ENCODE data around the gene SIGLEC14.

Gene SIGLEC14

DNA sequence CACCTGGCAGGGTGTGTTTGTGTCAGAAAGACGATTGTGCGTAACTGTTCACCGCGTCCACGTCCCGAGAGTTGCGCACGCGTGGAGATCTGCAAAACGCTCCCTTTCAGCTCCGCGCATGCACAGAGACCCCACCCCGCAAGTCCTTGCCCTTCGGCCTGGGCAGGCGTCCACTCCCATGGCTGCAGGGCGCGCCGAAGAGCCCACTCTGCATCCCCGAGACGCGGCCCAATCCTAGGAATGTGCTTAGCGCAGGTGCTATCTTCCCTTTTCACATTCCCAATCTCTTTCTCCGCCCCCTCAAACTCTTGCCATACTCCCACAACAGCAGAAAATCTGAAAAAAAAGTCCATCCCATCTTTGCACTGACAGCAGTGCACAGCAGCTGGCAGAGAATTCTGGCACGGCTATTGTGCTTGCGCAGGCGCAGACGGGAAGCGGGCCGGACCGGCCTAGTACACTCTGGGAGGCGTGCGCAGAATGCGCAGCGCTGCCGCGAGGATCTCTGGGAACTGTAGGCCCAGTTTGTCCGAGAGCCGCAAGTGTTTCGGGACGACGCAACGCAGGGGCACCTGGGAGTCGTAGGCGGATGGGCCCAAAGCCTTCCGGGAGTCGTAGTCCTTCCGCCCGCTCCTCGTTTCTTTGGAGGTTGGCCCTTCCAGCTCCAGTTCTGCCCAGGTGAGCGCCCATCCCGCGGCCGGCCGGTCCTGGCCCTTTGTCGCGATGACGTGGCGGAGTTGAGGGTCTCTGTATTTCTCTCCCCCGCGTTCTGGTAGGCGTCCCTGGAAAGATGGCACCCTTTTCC lies 52.5 kb downstream of the SIGLEC14 start (continued):
- TF ChIP-seq WT1 (tag by site-specific recombination; IDR thresholded peaks at IDR 0.05) = no peak
- no peak for TF ChIP-seq ZSCAN16 (tag by site-specific recombination; IDR thresholded peaks at IDR 0.05)
- no peak for TF ChIP-seq ZNF704 (tag by site-specific recombination; IDR thresholded peaks at IDR 0.05)
- TF ChIP-seq ZNF791 (tag by site-specific recombination; IDR thresholded peaks at IDR 0.05) = no peak
- TF ChIP-seq ZFP41 (tag by site-specific recombination; IDR thresholded peaks at IDR 0.05; ENCODE audit: borderline replicate concordance) = no peak
- no peak for TF ChIP-seq PRDM4 (tag by site-specific recombination; IDR thresholded peaks at IDR 0.05)
- TF ChIP-seq, protein P1, sequence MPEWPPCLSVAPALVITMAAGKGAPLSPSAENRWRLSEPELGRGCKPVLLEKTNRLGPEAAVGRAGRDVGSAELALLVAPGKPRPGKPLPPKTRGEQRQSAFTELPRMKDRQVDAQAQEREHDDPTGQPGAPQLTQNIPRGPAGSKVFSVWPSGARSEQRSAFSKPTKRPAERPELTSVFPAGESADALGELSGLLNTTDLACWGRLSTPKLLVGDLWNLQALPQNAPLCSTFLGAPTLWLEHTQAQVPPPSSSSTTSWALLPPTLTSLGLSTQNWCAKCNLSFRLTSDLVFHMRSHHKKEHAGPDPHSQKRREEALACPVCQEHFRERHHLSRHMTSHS (tag by site-specific recombination; IDR thresholded peaks at IDR 0.05) = no peak
- no peak for TF ChIP-seq ZBTB49 (tag by site-specific recombination; IDR thresholded peaks at IDR 0.05; ENCODE audit: low read depth)
- TF ChIP-seq KLF7 (tag by site-specific recombination; IDR thresholded peaks at IDR 0.05; ENCODE audit: borderline replicate concordance) = 0 out of 2 replicates have a peak, but pooled peaks have one; percentile 48
- TF ChIP-seq ZNF837 (tag by site-specific recombination; IDR thresholded peaks at IDR 0.05) = no peak
- TF ChIP-seq KLF9 (tag by site-specific recombination; IDR thresholded peaks at IDR 0.05; ENCODE audit: low read depth) = no peak
- no peak for TF ChIP-seq ZNF548 (tag by site-specific recombination; IDR thresholded peaks at IDR 0.05)
- TF ChIP-seq, protein P2, sequence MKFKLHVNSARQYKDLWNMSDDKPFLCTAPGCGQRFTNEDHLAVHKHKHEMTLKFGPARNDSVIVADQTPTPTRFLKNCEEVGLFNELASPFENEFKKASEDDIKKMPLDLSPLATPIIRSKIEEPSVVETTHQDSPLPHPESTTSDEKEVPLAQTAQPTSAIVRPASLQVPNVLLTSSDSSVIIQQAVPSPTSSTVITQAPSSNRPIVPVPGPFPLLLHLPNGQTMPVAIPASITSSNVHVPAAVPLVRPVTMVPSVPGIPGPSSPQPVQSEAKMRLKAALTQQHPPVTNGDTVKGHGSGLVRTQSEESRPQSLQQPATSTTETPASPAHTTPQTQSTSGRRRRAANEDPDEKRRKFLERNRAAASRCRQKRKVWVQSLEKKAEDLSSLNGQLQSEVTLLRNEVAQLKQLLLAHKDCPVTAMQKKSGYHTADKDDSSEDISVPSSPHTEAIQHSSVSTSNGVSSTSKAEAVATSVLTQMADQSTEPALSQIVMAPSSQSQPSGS (tag by site-specific recombination; IDR thresholded peaks at IDR 0.05; ENCODE audit: low read depth) = no peak
- no peak for TF ChIP-seq FEZF1 (tag by site-specific recombination; IDR thresholded peaks at IDR 0.05)
- peak; percentile 59; the same call in 1 of the 2 replicates for TF ChIP-seq KLF16 (tag by site-specific recombination; IDR thresholded peaks at IDR 0.05)
- no peak for TF ChIP-seq ZNF530 (tag by site-specific recombination; IDR thresholded peaks at IDR 0.05; ENCODE audit: low read depth)
- TF ChIP-seq ZBTB20 (tag by site-specific recombination; IDR thresholded peaks at IDR 0.05) = peak; percentile 38; the same call in 1 of the 2 replicates
- no peak for TF ChIP-seq ZNF426 (tag by site-specific recombination; IDR thresholded peaks at IDR 0.05)
- 0 out of 2 replicates have a peak, but pooled peaks have one; percentile 10 for TF ChIP-seq PRDM1 (tag by site-specific recombination; IDR thresholded peaks at IDR 0.05)
- TF ChIP-seq ZNF558 (tag by site-specific recombination; IDR thresholded peaks at IDR 0.05) = no peak
- TF ChIP-seq ZSCAN5A (tag by site-specific recombination; IDR thresholded peaks at IDR 0.05) = no peak
- TF ChIP-seq ZSCAN23 (tag by site-specific recombination; IDR thresholded peaks at IDR 0.05) = no peak
- TF ChIP-seq, protein P3, sequence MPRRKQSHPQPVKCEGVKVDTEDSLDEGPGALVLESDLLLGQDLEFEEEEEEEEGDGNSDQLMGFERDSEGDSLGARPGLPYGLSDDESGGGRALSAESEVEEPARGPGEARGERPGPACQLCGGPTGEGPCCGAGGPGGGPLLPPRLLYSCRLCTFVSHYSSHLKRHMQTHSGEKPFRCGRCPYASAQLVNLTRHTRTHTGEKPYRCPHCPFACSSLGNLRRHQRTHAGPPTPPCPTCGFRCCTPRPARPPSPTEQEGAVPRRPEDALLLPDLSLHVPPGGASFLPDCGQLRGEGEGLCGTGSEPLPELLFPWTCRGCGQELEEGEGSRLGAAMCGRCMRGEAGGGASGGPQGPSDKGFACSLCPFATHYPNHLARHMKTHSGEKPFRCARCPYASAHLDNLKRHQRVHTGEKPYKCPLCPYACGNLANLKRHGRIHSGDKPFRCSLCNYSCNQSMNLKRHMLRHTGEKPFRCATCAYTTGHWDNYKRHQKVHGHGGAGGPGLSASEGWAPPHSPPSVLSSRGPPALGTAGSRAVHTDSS (tag by site-specific recombination; IDR thresholded peaks at IDR 0.05) = no peak
- TF ChIP-seq YY1 (tag by site-specific recombination; IDR thresholded peaks at IDR 0.05) = no peak; the same call in none of the 2 replicates
- no peak for TF ChIP-seq MZF1 (tag by site-specific recombination; IDR thresholded peaks at IDR 0.05; ENCODE audit: borderline replicate concordance)
- TF ChIP-seq KLF8 (tag by site-specific recombination; IDR thresholded peaks at IDR 0.05) = peak; percentile 77; the same call in 1 of the 2 replicates
- no peak for TF ChIP-seq ZNF768 (tag by site-specific recombination; IDR thresholded peaks at IDR 0.05)

Data from HEK293 (cell line).